GM19239 (cell line): ENCODE measurements around the gene C1orf159.

ENCODE experiments used
- DNase-seq: peaks from one replicate; pipeline ENCODE4 v3.0.0; 2011; ENCODE audit warnings: low spot score; ENCODE audit not compliant: insufficient read length
- FAIRE-seq: peaks from 2 replicates; lab custom pipeline; 2011; peaks lifted over from hg19 to GRCh38; lab: Jason Lieb, UNC

C1orf159 gene

GRCh38 chr1:1134300-1134970, 18.5 kb upstream of the C1orf159 start:
- DNase-seq (no peak), FAIRE-seq (no peak)

- DNase-seq (no peak), FAIRE-seq (no peak)
Observed at GRCh38 chr1:1132956-1133750, 17.3 kb upstream of the C1orf159 start.

GRCh38 chr1:1132042-1132950, 16.4 kb upstream of the C1orf159 start:
- FAIRE-seq (no peak), DNase-seq (no peak)

GRCh38 chr1:1130206-1131120, 14.6 kb upstream of the C1orf159 start:
- DNase-seq (no peak), FAIRE-seq (no peak)

GRCh38 chr1:1129381-1129821, 13.5 kb upstream of the C1orf159 start:
- FAIRE-seq, result no peak
- no peak for DNase-seq

GRCh38 chr1:1128454-1129139, 12.7 kb upstream of the C1orf159 start:
- DNase-seq, result no peak
- FAIRE-seq, result no peak

GRCh38 chr1:1127551-1128451, 11.9 kb upstream of the C1orf159 start:
- FAIRE-seq (no peak), DNase-seq (no peak)

GRCh38 chr1:1125945-1126344, 10.1 kb upstream of the C1orf159 start:
- DNase-seq (no peak), FAIRE-seq (no peak)

- FAIRE-seq (no peak), DNase-seq (no peak)
Observed at GRCh38 chr1:1124786-1125642, 9.1 kb upstream of the C1orf159 start.

- FAIRE-seq, result no peak
- DNase-seq, result no peak
Observed at GRCh38 chr1:1124508-1124785, 8.6 kb upstream of the C1orf159 start.

- FAIRE-seq (no peak), DNase-seq (no peak)
Observed at GRCh38 chr1:1123581-1124507, 8.0 kb upstream of the C1orf159 start.

GRCh38 chr1:1122981-1123480, 7.1 kb upstream of the C1orf159 start:
- FAIRE-seq, result no peak

GRCh38 chr1:1122078-1122811, 6.4 kb upstream of the C1orf159 start:
- peak; percentile 31 for FAIRE-seq
- peak; percentile 96 for DNase-seq

More at GRCh38 chr1:1122981-1123480, 7.1 kb upstream of the C1orf159 start:
- no peak for DNase-seq

GRCh38 chr1:1121611-1122077, 5.8 kb upstream of the C1orf159 start:
- DNase-seq (no peak), FAIRE-seq (no peak)

- no peak for FAIRE-seq
- no peak for DNase-seq
Observed at GRCh38 chr1:1120866-1121591, 5.1 kb upstream of the C1orf159 start.
